Measurements from ENCODE around the gene CBFA2T2. TPM values are rescaled to one million over a fixed set of nuclear protein-coding genes. Genes with fewer than 3 reads are reported as not detected.
"Not testable (repeated sequence)": the region's sequence is repeated elsewhere in the genome, so short reads cannot be mapped to it uniquely, and the experiment has no call there.

The CBFA2T2 gene
- total RNA-seq, 1 donor: 11.2 TPM

- H3K4me1 ChIP-seq (ENCODE audit: insufficient read depth, low read length): peaks cover 7% of the 10 kb centered on the region
- no peaks in the 10 kb centered on the region for H3K79me2 ChIP-seq (ENCODE audit: insufficient read depth, low read length)
- H3K9me3 ChIP-seq (ENCODE audit: low read depth, low read length): no peaks in the 10 kb centered on the region
- H3K4me2 ChIP-seq (ENCODE audit: insufficient read depth, low read length): no peak overlapping the region
- H4K20me1 ChIP-seq (ENCODE audit: insufficient read depth, low read length): no peaks in the 10 kb centered on the region
- TF ChIP-seq, protein P1, sequence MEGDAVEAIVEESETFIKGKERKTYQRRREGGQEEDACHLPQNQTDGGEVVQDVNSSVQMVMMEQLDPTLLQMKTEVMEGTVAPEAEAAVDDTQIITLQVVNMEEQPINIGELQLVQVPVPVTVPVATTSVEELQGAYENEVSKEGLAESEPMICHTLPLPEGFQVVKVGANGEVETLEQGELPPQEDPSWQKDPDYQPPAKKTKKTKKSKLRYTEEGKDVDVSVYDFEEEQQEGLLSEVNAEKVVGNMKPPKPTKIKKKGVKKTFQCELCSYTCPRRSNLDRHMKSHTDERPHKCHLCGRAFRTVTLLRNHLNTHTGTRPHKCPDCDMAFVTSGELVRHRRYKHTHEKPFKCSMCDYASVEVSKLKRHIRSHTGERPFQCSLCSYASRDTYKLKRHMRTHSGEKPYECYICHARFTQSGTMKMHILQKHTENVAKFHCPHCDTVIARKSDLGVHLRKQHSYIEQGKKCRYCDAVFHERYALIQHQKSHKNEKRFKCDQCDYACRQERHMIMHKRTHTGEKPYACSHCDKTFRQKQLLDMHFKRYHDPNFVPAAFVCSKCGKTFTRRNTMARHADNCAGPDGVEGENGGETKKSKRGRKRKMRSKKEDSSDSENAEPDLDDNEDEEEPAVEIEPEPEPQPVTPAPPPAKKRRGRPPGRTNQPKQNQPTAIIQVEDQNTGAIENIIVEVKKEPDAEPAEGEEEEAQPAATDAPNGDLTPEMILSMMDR (IDR thresholded peaks at IDR 0.05; ENCODE audit: extremely low read depth, low read depth, low read length): no peak
- no peak overlapping the region for H3K27ac ChIP-seq (ENCODE audit: low read depth, low read length)
- H2AFZ ChIP-seq (ENCODE audit: low read length): no peak overlapping the region
- no peak overlapping the region for H3K4me3 ChIP-seq (ENCODE audit: insufficient read depth, low read length)
- no peaks in the 10 kb centered on the region for H3K36me3 ChIP-seq (ENCODE audit: insufficient read depth, low read length)
- peak; percentile 42 for DNase-seq (ENCODE audit: insufficient read length, low spot score, missing footprints)
- H3K27me3 ChIP-seq (ENCODE audit: insufficient read depth, low read length): no peaks in the 10 kb centered on the region
Measured at GRCh38 chr20:33589059-33589458, 99.2 kb downstream of the CBFA2T2 start.

DNA sequence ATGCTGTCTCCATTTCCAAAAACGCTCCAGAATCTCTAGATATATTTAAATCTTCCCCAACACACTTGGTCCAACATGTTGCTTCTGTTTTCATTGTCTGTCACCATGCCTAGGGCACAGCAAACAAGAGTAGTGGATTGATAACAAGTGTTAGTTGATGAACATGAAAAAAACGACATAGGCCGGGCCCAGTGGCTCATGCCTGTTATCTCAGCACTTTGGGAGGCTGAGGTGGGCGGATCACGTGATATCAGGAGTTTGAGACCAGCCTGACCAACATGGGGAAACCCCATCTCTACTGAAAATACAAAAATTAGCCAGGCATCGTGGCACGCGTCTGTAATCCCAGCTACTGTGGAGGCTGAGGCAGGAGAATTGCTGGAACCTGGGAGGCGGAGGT, 102.0 kb downstream of the CBFA2T2 start:
- H3K27ac ChIP-seq (ENCODE audit: low read depth, low read length); H2AFZ ChIP-seq (ENCODE audit: low read length); H4K20me1 ChIP-seq (ENCODE audit: insufficient read depth, low read length); H3K36me3 ChIP-seq (ENCODE audit: insufficient read depth, low read length); H3K27me3 ChIP-seq (ENCODE audit: insufficient read depth, low read length); H3K4me1 ChIP-seq (ENCODE audit: insufficient read depth, low read length); H3K9me3 ChIP-seq (ENCODE audit: low read depth, low read length); H3K4me2 ChIP-seq (ENCODE audit: insufficient read depth, low read length); H3K4me3 ChIP-seq (ENCODE audit: insufficient read depth, low read length); H3K79me2 ChIP-seq (ENCODE audit: insufficient read depth, low read length): not testable (repeated sequence)
- DNase-seq (ENCODE audit: insufficient read length, low spot score, missing footprints): peak; percentile 14

GRCh38 chr20:33594743-33595142, 104.8 kb downstream of the CBFA2T2 start:
- TF ChIP-seq, protein P1 (IDR thresholded peaks at IDR 0.05; ENCODE audit: extremely low read depth, low read depth, low read length): no peak
- Histone ChIP-seq H3K27ac (ENCODE audit: low read depth, low read length) (no peak overlapping the region), H3K36me3 (ENCODE audit: insufficient read depth, low read length) (no peaks in the 10 kb centered on the region), H3K79me2 (ENCODE audit: insufficient read depth, low read length) (no peaks in the 10 kb centered on the region), H2AFZ (ENCODE audit: low read length) (no peak overlapping the region), H3K4me2 (ENCODE audit: insufficient read depth, low read length) (no peak overlapping the region), H4K20me1 (ENCODE audit: insufficient read depth, low read length) (no peaks in the 10 kb centered on the region), H3K9me3 (ENCODE audit: low read depth, low read length) (no peaks in the 10 kb centered on the region), H3K27me3 (ENCODE audit: insufficient read depth, low read length) (no peaks in the 10 kb centered on the region), H3K4me1 (ENCODE audit: insufficient read depth, low read length) (no peaks in the 10 kb centered on the region), H3K4me3 (ENCODE audit: insufficient read depth, low read length) (no peak overlapping the region)
- DNase-seq (ENCODE audit: insufficient read length, low spot score, missing footprints): peak; percentile 3

GRCh38 chr20:33600414-33600813, 110.5 kb downstream of the CBFA2T2 start:
- no peaks in the 10 kb centered on the region for H3K4me1 ChIP-seq (ENCODE audit: insufficient read depth, low read length)
- DNase-seq (ENCODE audit: insufficient read length, low spot score, missing footprints): no peak

More at GRCh38 chr20:33600414-33600813, 110.5 kb downstream of the CBFA2T2 start:
- no peak overlapping the region for H3K4me3 ChIP-seq (ENCODE audit: insufficient read depth, low read length)
- no peaks in the 10 kb centered on the region for H3K36me3 ChIP-seq (ENCODE audit: insufficient read depth, low read length)
- H3K79me2 ChIP-seq (ENCODE audit: insufficient read depth, low read length): no peaks in the 10 kb centered on the region
- no peak overlapping the region for H3K27ac ChIP-seq (ENCODE audit: low read depth, low read length)
- no peak overlapping the region for H2AFZ ChIP-seq (ENCODE audit: low read length)
- TF ChIP-seq, protein P1 (IDR thresholded peaks at IDR 0.05; ENCODE audit: extremely low read depth, low read depth, low read length): no peak
- H3K27me3 ChIP-seq (ENCODE audit: insufficient read depth, low read length): no peaks in the 10 kb centered on the region
- H3K9me3 ChIP-seq (ENCODE audit: low read depth, low read length): no peaks in the 10 kb centered on the region
- no peak overlapping the region for H3K4me2 ChIP-seq (ENCODE audit: insufficient read depth, low read length)
- H4K20me1 ChIP-seq (ENCODE audit: insufficient read depth, low read length): no peaks in the 10 kb centered on the region
